Hematopoietic multipotent progenitor cell (in vitro differentiated cells): ENCODE results near the gene RIMOC1. TPM values are rescaled to one million over a fixed set of nuclear protein-coding genes. Genes with fewer than 3 reads are reported as not detected.

ENCODE experiments used
- DNase-seq, 3 donors: peaks; one replicate each; pipeline ENCODE4 v3.0.0-alpha.2; 2011 to 2015; ENCODE audit warnings: low read depth in 2 of 3, low spot score in 2 of 3
- total RNA-seq: library from RNA; depleted of rRNA; stranded (reverse); fragments of >200 nt; gene quantifications from one replicate; pipeline ENCODE4 v1.2.3, GENCODE V29; 2012

The RIMOC1 gene
- 5.1 TPM for total RNA-seq

- DNase-seq: peak; percentile 96 to 99 (median 99)
Measured at GRCh38 chr5:41903892-41904799, at the start of gene RIMOC1. TSS of gene RIMOC1 (plus strand) at chr5:41904344. CDS start at chr5:41904368, 24 bp downstream.

- peak; percentile 53 to 86 (median 62) for DNase-seq
Measured at GRCh38 chr5:41856644-41857491, 47.3 kb upstream of the RIMOC1 start.

GRCh38 chr5:41857989-41858388 is 46.2 kb upstream of the RIMOC1 start:
- no peak for DNase-seq

GRCh38 chr5:41858890-41859289 is 45.3 kb upstream of the RIMOC1 start:
- DNase-seq: no peak

- DNase-seq: no peak
Measured at GRCh38 chr5:41863871-41864486, 40.2 kb upstream of the RIMOC1 start.

GRCh38 chr5:41869151-41869723 is 34.9 kb upstream of the RIMOC1 start:
- DNase-seq: peak in 2 of 3 donors; percentile 4 to 22

- peak; percentile 88 to 92 (median 92) for DNase-seq
Measured at GRCh38 chr5:41869724-41870626, 34.2 kb upstream of the RIMOC1 start, which contains the start of gene OXCT1. TSS of gene OXCT1 (minus strand) at chr5:41870425. CDS start at chr5:41870358, 67 bp downstream.

GRCh38 chr5:41870627-41871048 is 33.5 kb upstream of the RIMOC1 start:
- DNase-seq: no peak

- no peak for DNase-seq
Measured at GRCh38 chr5:41871852-41872251, 32.3 kb upstream of the RIMOC1 start.

- DNase-seq: no peak
Measured at GRCh38 chr5:41874512-41875060, 29.6 kb upstream of the RIMOC1 start.

- DNase-seq: no peak
Measured at GRCh38 chr5:41875121-41875520, 29.0 kb upstream of the RIMOC1 start.

GRCh38 chr5:41876678-41877077 is 27.5 kb upstream of the RIMOC1 start:
- no peak for DNase-seq

- DNase-seq: no peak
Measured at GRCh38 chr5:41877408-41877807, 26.7 kb upstream of the RIMOC1 start.

GRCh38 chr5:41878173-41878572 is 26.0 kb upstream of the RIMOC1 start:
- DNase-seq: no peak

- no peak for DNase-seq
Measured at GRCh38 chr5:41878643-41879478, 25.3 kb upstream of the RIMOC1 start.

GRCh38 chr5:41882765-41883164 is 21.4 kb upstream of the RIMOC1 start:
- no peak for DNase-seq

GRCh38 chr5:41883243-41883642 is 20.9 kb upstream of the RIMOC1 start:
- DNase-seq: no peak

- no peak for DNase-seq
Measured at GRCh38 chr5:41883936-41884335, 20.2 kb upstream of the RIMOC1 start.
